ENCODE measurements around the gene RNGTT. TPM values are rescaled to one million over a fixed set of nuclear protein-coding genes. Genes with fewer than 3 reads are reported as not detected.
"Not testable (repeated sequence)": the region's sequence is repeated elsewhere in the genome, so short reads cannot be mapped to it uniquely, and the experiment has no call there.

Gene RNGTT
- polyA plus RNA-seq, 4 donors: 3.8 to 8.3 (median 4.7) TPM

DNA sequence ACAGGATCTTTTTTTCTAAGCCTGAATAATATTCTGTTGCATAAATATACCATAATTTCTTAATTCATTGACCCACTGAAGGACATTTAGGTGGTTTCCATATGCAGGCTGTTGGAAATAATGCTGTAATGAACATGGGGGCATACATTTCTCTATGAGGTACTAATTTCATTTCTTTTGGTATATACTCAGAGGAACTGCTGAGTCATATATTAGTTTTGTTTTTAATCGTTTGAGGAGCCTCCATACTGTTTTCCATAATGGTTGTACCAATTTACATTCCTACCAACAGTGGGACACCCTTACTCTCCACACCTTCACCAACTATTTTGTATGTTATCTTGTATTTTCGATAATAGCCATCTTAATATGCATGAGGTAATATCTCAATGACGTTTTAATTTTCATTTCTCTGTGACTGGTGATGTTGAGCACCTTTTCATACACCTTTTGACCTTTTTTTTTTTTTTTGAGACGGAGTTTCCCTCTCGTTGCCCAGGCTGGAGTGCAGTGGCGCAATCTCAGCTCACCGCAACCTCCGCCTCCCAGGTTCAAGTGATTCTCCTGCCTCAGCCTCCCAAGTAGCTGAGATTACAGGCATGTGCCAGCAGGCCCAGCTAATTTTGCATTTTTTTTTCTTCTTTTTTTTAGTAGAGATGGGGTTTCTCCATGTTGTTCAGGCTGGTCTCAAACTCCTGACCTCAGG, 187.4 kb downstream of the RNGTT start:
- H3K4me1 ChIP-seq (ENCODE audit: control insufficient read depth in 3 of 3, insufficient read depth in 2 of 3, low read depth in 1 of 3, low read length in 2 of 3): no peaks in the 10 kb centered on the region
- no peak overlapping the region for H3K4me3 ChIP-seq (ENCODE audit: low read depth in 1 of 3, low read length in 3 of 3)
- FAIRE-seq (no peak), DNase-seq (no peak)
- 89 to 92% (median 92%) methylated on average over 8 of the region's 8 CpGs for WGBS, 3 donors
- H3K27me3 ChIP-seq (ENCODE audit: control insufficient read depth in 3 of 3, insufficient read depth in 3 of 3, low read length in 3 of 3): no peaks in the 10 kb centered on the region
- no peaks in the 10 kb centered on the region for H3K9me3 ChIP-seq (ENCODE audit: control insufficient read depth in 2 of 2, insufficient read depth in 1 of 2, low read depth in 1 of 2, low read length in 1 of 2)
- no peaks in the 10 kb centered on the region for H3K36me3 ChIP-seq (ENCODE audit: control insufficient read depth in 3 of 3, insufficient read depth in 2 of 3, low read depth in 1 of 3, low read length in 3 of 3)
- no peak overlapping the region for H3K27ac ChIP-seq (ENCODE audit: low read depth in 1 of 3, low read length in 2 of 3)

DNA sequence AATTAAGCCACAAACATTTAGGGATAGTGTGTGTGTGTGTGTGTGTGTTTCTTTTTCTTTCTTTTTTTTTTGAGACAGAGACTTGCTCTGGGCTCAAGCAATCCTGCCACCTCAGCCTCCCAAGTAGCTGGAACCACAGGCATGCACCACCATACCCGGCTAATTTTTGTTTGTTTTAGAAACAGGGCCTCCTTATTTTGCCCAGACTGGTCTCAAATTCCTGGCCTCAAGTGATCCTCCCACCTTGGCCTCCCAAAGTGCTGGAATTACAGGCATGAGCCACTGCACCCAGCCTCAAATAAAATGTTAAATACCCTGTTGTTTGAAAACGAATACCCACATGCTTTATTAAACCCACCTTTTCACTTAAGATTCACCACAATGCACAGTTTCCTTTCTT, 195.3 kb downstream of the RNGTT start:
- not testable (repeated sequence) for H3K4me1 ChIP-seq (ENCODE audit: control insufficient read depth in 3 of 3, insufficient read depth in 2 of 3, low read depth in 1 of 3, low read length in 2 of 3); H3K36me3 ChIP-seq (ENCODE audit: control insufficient read depth in 3 of 3, insufficient read depth in 2 of 3, low read depth in 1 of 3, low read length in 3 of 3); H3K27me3 ChIP-seq (ENCODE audit: control insufficient read depth in 3 of 3, insufficient read depth in 3 of 3, low read length in 3 of 3); H3K9me3 ChIP-seq (ENCODE audit: control insufficient read depth in 2 of 2, insufficient read depth in 1 of 2, low read depth in 1 of 2, low read length in 1 of 2); FAIRE-seq; H3K4me3 ChIP-seq (ENCODE audit: low read depth in 1 of 3, low read length in 3 of 3); DNase-seq; H3K27ac ChIP-seq (ENCODE audit: low read depth in 1 of 3, low read length in 2 of 3)
- WGBS, 3 donors: 85 to 97% (median 88%) methylated on average over 2 of the region's 2 CpGs

DNA sequence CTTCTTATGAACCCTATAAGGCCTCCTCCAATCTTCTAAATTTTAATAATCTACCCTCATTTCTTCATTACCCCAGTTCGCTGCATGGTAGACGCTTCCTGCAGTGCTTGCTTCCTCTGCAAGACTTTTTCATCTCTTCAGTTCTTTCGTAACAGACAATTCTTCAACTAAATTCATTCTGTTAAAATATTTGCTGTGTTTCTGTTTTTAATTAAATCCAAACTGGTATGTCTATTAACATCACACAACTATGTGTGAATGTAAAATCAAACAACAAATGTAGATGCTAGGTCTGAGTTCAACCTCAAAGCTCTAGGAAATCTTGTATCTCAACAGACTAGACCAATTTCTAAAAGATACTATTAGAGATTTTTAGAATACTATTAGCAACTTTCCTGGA, 199.3 kb downstream of the RNGTT start:
- Histone ChIP-seq H3K4me3 (ENCODE audit: low read depth in 1 of 3, low read length in 3 of 3) (no peak overlapping the region), H3K9me3 (ENCODE audit: control insufficient read depth in 2 of 2, insufficient read depth in 1 of 2, low read depth in 1 of 2, low read length in 1 of 2) (no peaks in the 10 kb centered on the region), H3K27ac (ENCODE audit: low read depth in 1 of 3, low read length in 2 of 3) (no peak overlapping the region), H3K4me1 (ENCODE audit: control insufficient read depth in 3 of 3, insufficient read depth in 2 of 3, low read depth in 1 of 3, low read length in 2 of 3) (no peaks in the 10 kb centered on the region), H3K36me3 (ENCODE audit: control insufficient read depth in 3 of 3, insufficient read depth in 2 of 3, low read depth in 1 of 3, low read length in 3 of 3) (peaks cover 0 to 3% (median 2%) of the 10 kb centered on the region in 3 donors), H3K27me3 (ENCODE audit: control insufficient read depth in 3 of 3, insufficient read depth in 3 of 3, low read length in 3 of 3) (no peaks in the 10 kb centered on the region)
- FAIRE-seq (no peak), DNase-seq (no peak)
- 95 to 100% (median 97%) methylated on average over 3 of the region's 3 CpGs for WGBS, 3 donors

DNA sequence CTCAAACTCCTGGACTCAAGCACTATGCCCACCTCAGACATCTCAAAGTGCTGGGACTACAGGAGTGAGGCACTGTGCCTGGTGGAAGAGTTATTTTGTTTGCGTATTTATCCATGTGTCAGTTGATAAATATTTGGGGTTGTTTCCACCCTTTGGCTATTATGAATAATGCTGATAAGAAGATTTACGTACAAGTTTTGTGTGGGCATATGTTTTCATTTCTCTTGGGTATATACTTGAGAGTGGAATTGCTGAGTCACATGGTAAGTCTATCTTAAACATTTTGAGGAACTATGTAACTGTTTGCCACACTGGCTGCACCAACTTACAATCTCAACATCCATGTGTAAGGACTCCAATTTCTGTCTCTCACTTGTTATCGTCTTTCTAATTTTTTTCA, 200.3 kb downstream of the RNGTT start:
- H3K27ac ChIP-seq (ENCODE audit: low read depth in 1 of 3, low read length in 2 of 3): no peak overlapping the region
- FAIRE-seq (no peak), DNase-seq (no peak)
- no peaks in the 10 kb centered on the region for H3K9me3 ChIP-seq (ENCODE audit: control insufficient read depth in 2 of 2, insufficient read depth in 1 of 2, low read depth in 1 of 2, low read length in 1 of 2)
- H3K36me3 ChIP-seq (ENCODE audit: control insufficient read depth in 3 of 3, insufficient read depth in 2 of 3, low read depth in 1 of 3, low read length in 3 of 3): peaks cover 0 to 3% (median 0%) of the 10 kb centered on the region in 3 donors
- H3K4me1 ChIP-seq (ENCODE audit: control insufficient read depth in 3 of 3, insufficient read depth in 2 of 3, low read depth in 1 of 3, low read length in 2 of 3): no peaks in the 10 kb centered on the region
- H3K4me3 ChIP-seq (ENCODE audit: low read depth in 1 of 3, low read length in 3 of 3): no peak overlapping the region
- WGBS, 3 donors: 93 to 95% (median 94%) methylated on average over 3 of the region's 3 CpGs
- no peaks in the 10 kb centered on the region for H3K27me3 ChIP-seq (ENCODE audit: control insufficient read depth in 3 of 3, insufficient read depth in 3 of 3, low read length in 3 of 3)

DNA sequence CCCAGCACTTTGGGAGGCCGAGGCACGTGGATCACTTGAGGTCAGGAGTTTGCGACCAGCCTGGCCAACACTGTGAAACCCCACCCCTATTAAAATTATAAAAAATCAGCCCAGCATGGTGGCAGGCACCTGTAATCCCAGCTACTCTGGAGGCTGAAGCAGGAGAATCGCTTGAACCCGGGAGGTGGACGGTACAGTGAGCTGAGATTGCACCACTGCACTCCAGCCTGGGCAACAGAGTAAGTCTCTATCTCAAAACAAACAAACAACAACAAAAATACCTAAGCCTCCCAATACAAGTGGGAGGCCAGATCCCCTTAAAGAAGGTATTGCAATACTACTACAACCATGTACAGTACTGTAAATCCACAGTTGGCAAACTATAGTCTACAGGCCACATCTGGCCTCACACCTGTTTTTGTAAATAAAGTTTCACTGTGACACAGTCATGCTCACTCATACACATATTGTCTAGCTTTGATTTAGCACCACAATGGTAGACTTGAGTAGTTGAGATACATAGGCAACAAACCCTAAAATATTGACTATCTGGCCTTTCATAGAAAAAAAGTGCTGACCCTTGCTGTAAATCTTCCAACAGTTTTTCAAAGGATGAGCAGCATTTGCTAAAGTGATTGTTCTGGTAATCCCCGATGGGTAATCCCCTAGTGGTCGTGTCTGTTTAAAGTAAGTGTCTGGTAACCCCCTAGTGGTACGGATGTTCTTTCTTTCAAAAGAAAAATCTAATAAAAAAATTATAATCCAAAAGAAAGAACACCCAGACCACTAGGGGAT, 202.0 kb downstream of the RNGTT start:
- no peak overlapping the region for H3K4me3 ChIP-seq (ENCODE audit: low read depth in 1 of 3, low read length in 3 of 3)
- no peaks in the 10 kb centered on the region for H3K9me3 ChIP-seq (ENCODE audit: control insufficient read depth in 2 of 2, insufficient read depth in 1 of 2, low read depth in 1 of 2, low read length in 1 of 2)
- DNase-seq (no peak), FAIRE-seq (no peak)
- 90 to 92% (median 92%) methylated on average over 9 of the region's 9 CpGs for WGBS, 3 donors
- peaks cover 0 to 3% (median 0%) of the 10 kb centered on the region in 3 donors for H3K36me3 ChIP-seq (ENCODE audit: control insufficient read depth in 3 of 3, insufficient read depth in 2 of 3, low read depth in 1 of 3, low read length in 3 of 3)
- H3K27me3 ChIP-seq (ENCODE audit: control insufficient read depth in 3 of 3, insufficient read depth in 3 of 3, low read length in 3 of 3): no peaks in the 10 kb centered on the region
- H3K4me1 ChIP-seq (ENCODE audit: control insufficient read depth in 3 of 3, insufficient read depth in 2 of 3, low read depth in 1 of 3, low read length in 2 of 3): no peaks in the 10 kb centered on the region
- no peak overlapping the region for H3K27ac ChIP-seq (ENCODE audit: low read depth in 1 of 3, low read length in 2 of 3)

DNA sequence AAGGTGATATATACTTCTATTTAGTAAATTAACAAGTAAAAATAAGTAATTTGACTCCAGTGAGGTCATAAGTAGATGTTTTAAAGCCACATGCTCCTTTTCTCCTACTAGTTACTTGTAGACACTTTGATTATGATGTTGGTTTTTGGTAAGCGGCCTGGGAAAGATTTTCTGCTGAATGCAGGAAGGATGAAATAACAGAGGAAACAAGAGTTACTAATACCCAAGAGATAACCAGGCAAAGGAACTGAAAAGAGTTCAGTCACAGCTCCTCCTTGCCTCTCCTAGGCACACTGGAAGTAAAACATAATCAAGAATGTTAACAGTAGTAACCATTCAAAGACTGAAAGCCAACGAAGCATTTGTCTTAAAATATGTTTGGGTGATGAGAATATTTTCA, 203.3 kb downstream of the RNGTT start:
- H3K9me3 ChIP-seq (ENCODE audit: control insufficient read depth in 2 of 2, insufficient read depth in 1 of 2, low read depth in 1 of 2, low read length in 1 of 2): peaks cover 0 to 3% of the 10 kb centered on the region in 2 donors
- no peak for FAIRE-seq
- 84 to 89% (median 85%) methylated on average over 2 of the region's 2 CpGs for WGBS, 3 donors

DNA sequence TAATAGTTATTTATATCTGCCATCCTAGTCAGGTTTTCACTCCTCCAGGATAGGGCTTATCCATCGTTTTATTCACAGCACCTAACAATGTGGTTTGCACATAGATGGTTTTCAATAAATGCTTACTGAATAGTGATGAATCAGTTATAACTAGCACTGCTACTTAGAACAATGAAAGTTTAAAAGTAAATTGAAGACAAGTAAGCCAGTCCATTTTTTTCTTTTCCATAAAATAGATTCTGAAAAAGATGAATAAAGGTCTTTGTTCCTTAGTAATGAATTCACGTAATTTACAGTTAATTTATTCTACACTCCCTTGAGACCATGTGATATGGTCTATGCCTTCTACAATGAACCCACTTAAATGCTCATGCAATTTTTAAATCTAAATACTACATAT, 212.5 kb downstream of the RNGTT start:
- no peaks in the 10 kb centered on the region for H3K4me1 ChIP-seq (ENCODE audit: control insufficient read depth in 3 of 3, insufficient read depth in 2 of 3, low read depth in 1 of 3, low read length in 2 of 3)
- H3K4me3 ChIP-seq (ENCODE audit: low read depth in 1 of 3, low read length in 3 of 3): no peak overlapping the region
- H3K27me3 ChIP-seq (ENCODE audit: control insufficient read depth in 3 of 3, insufficient read depth in 3 of 3, low read length in 3 of 3): no peaks in the 10 kb centered on the region
- no peak overlapping the region for H3K27ac ChIP-seq (ENCODE audit: low read depth in 1 of 3, low read length in 2 of 3)
- no peak for FAIRE-seq
- H3K9me3 ChIP-seq (ENCODE audit: control insufficient read depth in 2 of 2, insufficient read depth in 1 of 2, low read depth in 1 of 2, low read length in 1 of 2): peaks cover 0 to 3% of the 10 kb centered on the region in 2 donors
- no peak for DNase-seq
- 92 to 96% (median 93%) methylated on average over 2 of the region's 2 CpGs for WGBS, 3 donors
- H3K36me3 ChIP-seq (ENCODE audit: control insufficient read depth in 3 of 3, insufficient read depth in 2 of 3, low read depth in 1 of 3, low read length in 3 of 3): peaks cover 0 to 3% (median 3%) of the 10 kb centered on the region in 3 donors

More for the DNA sequence above, 203.3 kb downstream of the RNGTT start:
- Histone ChIP-seq H3K27ac (ENCODE audit: low read depth in 1 of 3, low read length in 2 of 3) (no peak overlapping the region), H3K4me3 (ENCODE audit: low read depth in 1 of 3, low read length in 3 of 3) (no peak overlapping the region), H3K4me1 (ENCODE audit: control insufficient read depth in 3 of 3, insufficient read depth in 2 of 3, low read depth in 1 of 3, low read length in 2 of 3) (no peaks in the 10 kb centered on the region), H3K36me3 (ENCODE audit: control insufficient read depth in 3 of 3, insufficient read depth in 2 of 3, low read depth in 1 of 3, low read length in 3 of 3) (peaks cover 0 to 3% (median 0%) of the 10 kb centered on the region in 3 donors), H3K27me3 (ENCODE audit: control insufficient read depth in 3 of 3, insufficient read depth in 3 of 3, low read length in 3 of 3) (no peaks in the 10 kb centered on the region)
- DNase-seq: no peak

DNA sequence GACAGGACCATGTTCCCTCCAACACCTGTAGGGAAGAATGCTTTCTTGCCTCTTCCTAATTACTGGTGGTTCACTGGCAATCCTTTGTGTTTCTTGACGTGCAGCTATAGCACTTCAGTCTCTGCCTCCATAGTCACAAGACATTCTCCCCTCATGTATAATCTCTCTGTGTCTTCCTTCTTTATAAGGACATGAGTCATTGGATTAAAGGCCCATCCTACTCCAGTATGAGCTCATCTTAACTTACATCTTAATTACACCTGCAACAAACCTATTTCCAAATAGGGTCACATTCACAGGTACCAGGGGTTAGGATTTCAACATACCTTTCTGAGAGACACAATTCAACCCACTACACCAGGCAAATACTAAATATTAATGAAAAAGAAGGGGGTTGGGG, 213.6 kb downstream of the RNGTT start:
- no peak overlapping the region for H3K27ac ChIP-seq (ENCODE audit: low read depth in 1 of 3, low read length in 2 of 3)
- WGBS, 3 donors: 96 to 100% (median 96%) methylated on average over 1 of the region's 1 CpG
- H3K36me3 ChIP-seq (ENCODE audit: control insufficient read depth in 3 of 3, insufficient read depth in 2 of 3, low read depth in 1 of 3, low read length in 3 of 3): peaks cover 0 to 3% (median 3%) of the 10 kb centered on the region in 3 donors
- no peak overlapping the region for H3K4me3 ChIP-seq (ENCODE audit: low read depth in 1 of 3, low read length in 3 of 3)
- DNase-seq (no peak), FAIRE-seq (no peak)
- no peaks in the 10 kb centered on the region for H3K4me1 ChIP-seq (ENCODE audit: control insufficient read depth in 3 of 3, insufficient read depth in 2 of 3, low read depth in 1 of 3, low read length in 2 of 3)
- H3K27me3 ChIP-seq (ENCODE audit: control insufficient read depth in 3 of 3, insufficient read depth in 3 of 3, low read length in 3 of 3): no peaks in the 10 kb centered on the region
- no peaks in the 10 kb centered on the region for H3K9me3 ChIP-seq (ENCODE audit: control insufficient read depth in 2 of 2, insufficient read depth in 1 of 2, low read depth in 1 of 2, low read length in 1 of 2)

All from small intestine (tissue), 7 donors.